GM21515 (cell line): ENCODE measurements around the gene AJM1.
"Not testable (repeated sequence)": the region's sequence is repeated elsewhere in the genome, so short reads cannot be mapped to it uniquely, and the experiment has no call there.

Experiments
- ATAC-seq: cut with Tn5 transposase; IDR thresholded peaks from one replicate; pipeline ENCODE4 v1.9.1; 2021; ENCODE audit not compliant: unreplicated experiment

AJM1 gene

GRCh38 chr9:136843801-136844740 is 1.8 kb downstream of the AJM1 start:
- not testable (repeated sequence) for ATAC-seq

- no peak for ATAC-seq
Measured at GRCh38 chr9:136844761-136845464, 2.6 kb downstream of the AJM1 start.

- ATAC-seq, result no peak
Measured at GRCh38 chr9:136845465-136846260, 3.4 kb downstream of the AJM1 start.

- no peak for ATAC-seq
Measured at GRCh38 chr9:136846376-136847087, 4.3 kb downstream of the AJM1 start.

- ATAC-seq, result no peak
Measured at GRCh38 chr9:136847088-136847825, 5.0 kb downstream of the AJM1 start.

DNA sequence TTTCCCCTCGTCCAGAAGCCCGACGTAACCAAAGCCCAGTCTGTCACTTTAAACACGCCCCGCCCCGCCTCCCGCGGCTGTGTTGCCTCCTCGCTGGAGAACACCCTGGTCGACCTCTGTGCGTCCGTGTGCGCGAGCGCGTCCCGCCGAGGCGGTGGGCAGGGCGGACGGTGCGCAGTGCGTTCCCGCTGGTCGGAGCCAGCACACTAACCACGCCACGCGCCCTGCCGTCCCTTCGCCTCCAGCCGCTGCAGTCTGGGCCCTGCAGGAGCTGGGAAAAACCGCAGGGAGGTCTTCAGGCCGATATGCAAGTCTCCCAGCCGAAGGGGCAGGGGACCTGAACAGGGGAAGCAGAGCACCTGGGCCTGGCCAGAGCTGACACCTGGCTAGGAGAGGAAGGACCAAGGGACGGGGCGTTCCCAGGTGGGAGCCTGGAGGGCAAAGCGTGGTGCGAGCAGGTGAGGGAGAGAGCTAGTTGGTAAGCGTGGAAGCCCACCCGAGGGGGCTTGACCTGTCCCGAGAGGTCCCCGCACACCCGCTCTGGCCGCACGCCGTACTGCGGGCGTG is 5.6 kb downstream of the AJM1 start:
- ATAC-seq, result no peak

- no peak for ATAC-seq
Measured at GRCh38 chr9:136848393-136849037, 6.2 kb downstream of the AJM1 start.

- peak; percentile 73 for ATAC-seq
Measured at GRCh38 chr9:136849038-136849959, 7.0 kb downstream of the AJM1 start, which contains the start of gene PHPT1. PHPT1 (plus strand) TSS chr9:136849409; CDS start chr9:136849431, 22 bp downstream.

GRCh38 chr9:136849960-136850865 is 7.9 kb downstream of the AJM1 start:
- no peak for ATAC-seq

DNA sequence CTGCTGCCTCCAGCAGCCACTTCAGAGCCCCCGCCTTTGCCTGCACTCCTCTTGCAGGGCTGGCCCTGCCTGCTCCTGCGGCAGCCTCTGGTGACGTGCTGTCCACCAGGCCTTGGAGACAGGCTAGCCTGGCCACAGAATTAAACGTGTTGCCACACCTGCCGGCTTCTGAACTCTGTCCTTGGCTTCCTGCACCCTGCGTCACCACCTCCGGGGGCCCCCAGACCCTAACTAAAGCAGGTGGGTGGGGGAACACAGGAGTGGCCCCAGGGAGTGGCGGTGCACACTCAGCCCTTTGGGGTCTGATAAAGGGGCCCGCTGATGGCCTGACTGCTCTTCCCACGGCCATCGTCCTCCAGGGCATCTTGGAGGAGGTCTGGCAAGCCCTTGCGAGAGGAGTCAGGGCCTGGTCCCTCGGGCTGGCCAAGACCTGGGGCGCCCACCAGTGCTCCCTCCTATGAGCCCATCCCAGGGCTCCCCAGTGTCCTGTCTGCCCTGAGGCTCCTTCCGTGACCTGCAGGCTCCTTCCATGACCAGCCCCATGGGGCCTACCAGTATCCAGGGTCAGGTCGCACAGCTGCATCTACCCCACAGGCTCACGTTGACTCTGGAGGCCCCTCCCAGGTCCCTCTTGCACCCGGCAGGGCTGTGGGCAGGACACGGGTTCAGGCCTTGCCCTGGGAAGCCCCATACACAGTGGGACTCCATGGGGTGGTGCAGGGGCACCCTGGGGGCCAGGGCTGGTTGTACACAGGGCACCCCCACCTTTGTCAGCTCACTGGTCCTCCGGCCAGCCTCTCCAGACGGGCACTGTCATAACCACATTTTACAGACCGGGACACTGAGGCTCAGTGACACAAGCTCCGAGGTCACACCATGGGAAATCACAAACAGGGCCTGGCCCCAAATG is 8.8 kb downstream of the AJM1 start:
- no peak for ATAC-seq

DNA sequence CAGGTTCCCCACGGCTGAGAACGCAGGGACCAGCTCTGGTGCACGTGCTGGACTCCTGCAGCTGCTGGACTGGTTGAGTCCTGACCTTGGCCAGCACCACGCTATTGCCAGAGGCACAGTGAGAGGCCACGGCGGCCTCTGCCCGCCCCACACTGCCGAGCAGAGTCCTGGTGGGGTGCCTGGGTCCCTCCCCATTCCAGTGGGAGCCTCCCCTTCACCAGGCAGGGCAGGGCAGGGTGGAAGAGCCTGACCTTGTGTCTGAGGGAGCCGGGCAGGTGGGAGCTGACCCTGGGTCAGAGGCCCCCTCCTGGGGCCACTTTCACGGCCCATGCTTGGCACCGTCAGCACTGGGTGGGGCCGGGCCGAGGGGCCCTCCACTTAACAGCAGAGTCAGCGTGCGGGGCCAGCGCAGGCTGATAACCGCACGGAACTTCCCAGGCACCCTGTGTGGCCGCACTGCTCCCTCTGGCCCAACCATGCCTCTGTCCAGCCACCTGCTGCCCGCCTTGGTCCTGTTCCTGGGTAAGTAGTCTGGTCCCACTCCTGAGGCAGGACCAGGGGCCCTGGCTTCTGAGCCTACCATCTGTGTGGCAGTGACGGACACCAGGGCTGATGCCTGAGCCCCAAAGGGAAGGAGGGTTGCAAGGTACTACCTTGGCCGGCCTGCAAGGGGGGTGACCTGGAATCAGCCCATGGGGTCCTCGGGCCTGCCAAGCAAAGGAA is 9.8 kb downstream of the AJM1 start, which contains the start of gene MAMDC4:
Gene MAMDC4, plus strand, starts transcription at position 406 of the 723 bp plus-strand sequence. Its CDS starts 71 bp downstream, at position 477.
- ATAC-seq, result no peak

DNA sequence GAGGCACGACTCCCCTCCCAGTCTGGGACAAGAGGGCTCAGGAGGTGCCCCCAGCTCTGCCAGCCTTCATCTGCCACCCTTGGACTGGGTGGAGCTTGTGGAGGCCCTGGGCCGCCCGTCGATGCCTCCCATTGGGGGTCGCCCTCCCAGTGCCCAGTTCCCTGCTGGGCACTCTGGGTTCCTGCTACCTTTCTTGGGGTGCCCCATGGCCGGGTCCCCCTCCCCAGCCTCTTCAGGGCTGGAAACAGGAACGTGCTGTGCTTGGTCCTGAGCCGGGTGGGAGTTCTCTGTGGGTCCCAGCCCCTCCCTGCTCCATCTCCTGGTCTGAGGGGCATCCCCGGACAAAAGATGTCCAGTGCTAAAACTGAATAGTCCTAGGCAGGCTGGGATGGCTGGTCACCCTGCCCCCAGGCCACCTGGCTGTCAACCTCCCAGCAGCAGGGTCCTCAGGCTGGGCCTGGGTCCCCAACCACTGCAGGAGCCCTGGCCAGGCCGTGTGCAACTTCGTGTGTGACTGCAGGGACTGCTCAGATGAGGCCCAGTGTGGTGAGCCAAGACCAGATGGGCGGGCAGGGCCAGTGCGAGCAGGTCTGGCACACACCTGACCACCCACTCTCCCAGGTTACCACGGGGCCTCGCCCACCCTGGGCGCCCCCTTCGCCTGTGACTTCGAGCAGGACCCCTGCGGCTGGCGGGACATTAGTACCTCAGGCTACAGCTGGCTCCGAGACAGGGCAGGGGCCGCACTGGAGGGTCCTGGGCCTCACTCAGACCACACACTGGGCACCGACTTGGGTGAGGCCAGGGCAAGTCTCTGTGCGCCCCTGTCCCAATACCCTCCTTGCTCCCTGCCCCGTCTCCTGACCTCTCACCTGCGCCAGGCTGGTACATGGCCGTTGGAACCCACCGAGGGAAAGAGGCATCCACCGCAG is 10.7 kb downstream of the AJM1 start:
- no peak for ATAC-seq

- no peak for ATAC-seq
Measured at GRCh38 chr9:136853596-136854112, 11.4 kb downstream of the AJM1 start.
